Activated CD8-positive, alpha-beta memory T cell treated with anti-CD3 and anti-CD28 coated beads, Interleukin-2, amount 10 ng/mL, durations not matched to agents 7 days and 5 days (primary cell): ENCODE results near the gene HOXC4. TPM values are rescaled to one million over a fixed set of nuclear protein-coding genes. Genes with fewer than 3 reads are reported as not detected.
"Not testable (repeated sequence)": the region's sequence is repeated elsewhere in the genome, so short reads cannot be mapped to it uniquely, and the experiment has no call there.

Experiments used
- ATAC-seq: fragments of 150-1000 bp; cut with Tn5 transposase; one replicate; pipeline ENCODE4 v1.10.0; 2021; ENCODE audit warnings: moderate library complexity
- CTCF ChIA-PET: fragments of 350-600 bp; sonication (Branson Sonifier 250); formaldehyde crosslinking; loops from one replicate; lab custom pipeline; 2021; ENCODE audit warnings: antibody characterized with exemption; lab: Charles Lee
- DNase-seq: peaks from one replicate; pipeline ENCODE4 v3.0.0-alpha.2; 2020
- H3K27ac Mint-ChIP-seq: one replicate; pipeline ENCODE4 v1.8.0; 2021; ENCODE audit warnings: mild to moderate bottlenecking, mixed read lengths
- H3K27me3 Mint-ChIP-seq: one replicate; pipeline ENCODE4 v1.8.0; 2021; ENCODE audit warnings: mixed read lengths
- H3K36me3 Mint-ChIP-seq: one replicate; pipeline ENCODE4 v1.8.0; 2021; ENCODE audit warnings: mild to moderate bottlenecking, mixed read lengths
- H3K4me1 Mint-ChIP-seq: one replicate; pipeline ENCODE4 v1.8.0; 2021; ENCODE audit warnings: mixed read lengths
- H3K4me3 Mint-ChIP-seq: one replicate; pipeline ENCODE4 v1.8.0; 2021; ENCODE audit warnings: mild to moderate bottlenecking, moderate library complexity, mixed read lengths
- H3K9me3 Mint-ChIP-seq: one replicate; pipeline ENCODE4 v1.8.0; 2022; ENCODE audit warnings: low read depth, mixed read lengths
- total RNA-seq, 2 experiments: library from RNA; stranded (reverse); gene quantifications; one replicate each; pipeline ENCODE4 v1.2.3, GENCODE V29; 2021

Gene HOXC4
- total RNA-seq, 2 experiments from 2014 or later, result 1.5 to 1.9 TPM

GRCh38 chr12:54060975-54061778 is 7.5 kb downstream of the HOXC4 start:
- no peaks in the 10 kb centered on the region for H3K4me1 Mint-ChIP-seq
- ATAC-seq (no peak), DNase-seq (no peak)
- H3K9me3 Mint-ChIP-seq, result no peaks in the 10 kb centered on the region
- no peak overlapping the region for H3K4me3 Mint-ChIP-seq
- H3K36me3 Mint-ChIP-seq, result no peaks in the 10 kb centered on the region
- H3K27me3 Mint-ChIP-seq, result peaks cover 82% of the 10 kb centered on the region
- CTCF ChIA-PET, result interaction anchor here (0.8 kb wide), 1 partner anchor 8 kb away, joined by 3 read pairs; no protein-coding TSS in a partner anchor
- H3K27ac Mint-ChIP-seq, result no peak overlapping the region

- no peaks in the 10 kb centered on the region for H3K9me3 Mint-ChIP-seq
These were observed 12.0 kb downstream of the HOXC4 start for GRCh38 chr12:54065677-54066076.

GRCh38 chr12:54066408-54066807 is 12.8 kb downstream of the HOXC4 start:
- no peaks in the 10 kb centered on the region for H3K36me3 Mint-ChIP-seq
- H3K27ac Mint-ChIP-seq, result no peak overlapping the region
- ATAC-seq, result no peak
- H3K4me3 Mint-ChIP-seq, result no peak overlapping the region
- CTCF ChIA-PET, result interaction anchor here (1.6 kb wide), 1 partner anchor 10 kb away, joined by 3 read pairs; no protein-coding TSS in a partner anchor
- no peaks in the 10 kb centered on the region for H3K4me1 Mint-ChIP-seq
- no peaks in the 10 kb centered on the region for H3K9me3 Mint-ChIP-seq
- no peak for DNase-seq
- peaks cover 65% of the 10 kb centered on the region for H3K27me3 Mint-ChIP-seq

More at GRCh38 chr12:54065677-54066076, 12.0 kb downstream of the HOXC4 start:
- no peaks in the 10 kb centered on the region for H3K36me3 Mint-ChIP-seq
- CTCF ChIA-PET, result interaction anchor here (0.7 to 0.9 kb wide), 2 partner anchors 10 to 142 kb away, joined by 3 read pairs; no protein-coding TSS in a partner anchor
- no peak for DNase-seq
- H3K27me3 Mint-ChIP-seq, result peaks cover 65% of the 10 kb centered on the region
- no peaks in the 10 kb centered on the region for H3K4me1 Mint-ChIP-seq
- H3K4me3 Mint-ChIP-seq, result no peak overlapping the region
- no peak overlapping the region for H3K27ac Mint-ChIP-seq
- no peak for ATAC-seq

GRCh38 chr12:54068418-54069070 is 14.9 kb downstream of the HOXC4 start:
- CTCF ChIA-PET, result no interaction called here
- Mint-ChIP-seq H3K27me3 (peaks cover 58% of the 10 kb centered on the region), H3K36me3 (no peaks in the 10 kb centered on the region), H3K4me1 (no peaks in the 10 kb centered on the region), H3K27ac (no peak overlapping the region), H3K4me3 (no peak overlapping the region), H3K9me3 (no peaks in the 10 kb centered on the region)
- ATAC-seq, result no peak
- DNase-seq, result no peak

GRCh38 chr12:54071942-54072341 is 18.3 kb downstream of the HOXC4 start:
- Mint-ChIP-seq H3K4me1 (no peaks in the 10 kb centered on the region), H3K36me3 (no peaks in the 10 kb centered on the region), H3K9me3 (no peaks in the 10 kb centered on the region), H3K27ac (no peak overlapping the region), H3K27me3 (peaks cover 38% of the 10 kb centered on the region), H3K4me3 (no peak overlapping the region)
- CTCF ChIA-PET, result interaction anchor here (1.1 to 1.4 kb wide), 2 partner anchors 19 to 120 kb away, joined by 3 read pairs; partner anchors contain the start of gene HOXC4
- ATAC-seq (no peak), DNase-seq (no peak)

- Mint-ChIP-seq H3K4me1 (no peaks in the 10 kb centered on the region), H3K4me3 (no peak overlapping the region), H3K9me3 (no peaks in the 10 kb centered on the region), H3K36me3 (no peaks in the 10 kb centered on the region), H3K27me3 (peaks cover 31% of the 10 kb centered on the region), H3K27ac (no peak overlapping the region)
- DNase-seq (no peak), ATAC-seq (no peak)
- CTCF ChIA-PET, result no interaction called here
These were observed 20.7 kb downstream of the HOXC4 start for GRCh38 chr12:54074308-54074707.

GRCh38 chr12:54075409-54075808 is 21.8 kb downstream of the HOXC4 start:
- no peak overlapping the region for H3K4me3 Mint-ChIP-seq
- CTCF ChIA-PET, result interaction anchor here (1.0 to 1.1 kb wide), 2 partner anchors 10 to 43 kb away, joined by 3 read pairs; partner anchors contain the start of gene HOXC5
- H3K4me1 Mint-ChIP-seq, result peaks cover 2% of the 10 kb centered on the region
- ATAC-seq (no peak), DNase-seq (no peak)
- no peaks in the 10 kb centered on the region for H3K9me3 Mint-ChIP-seq
- H3K27ac Mint-ChIP-seq, result no peak overlapping the region
- no peaks in the 10 kb centered on the region for H3K36me3 Mint-ChIP-seq
- H3K27me3 Mint-ChIP-seq, result peaks cover 24% of the 10 kb centered on the region

- Mint-ChIP-seq H3K27me3 (peaks cover 18% of the 10 kb centered on the region), H3K36me3 (no peaks in the 10 kb centered on the region), H3K4me3 (no peak overlapping the region), H3K9me3 (no peaks in the 10 kb centered on the region), H3K27ac (no peak overlapping the region), H3K4me1 (peaks cover 6% of the 10 kb centered on the region)
- CTCF ChIA-PET, result interaction anchor here (1.0 to 1.1 kb wide), 2 partner anchors 10 to 43 kb away, joined by 3 read pairs; partner anchors contain the start of gene HOXC5
- ATAC-seq, result no peak
- DNase-seq, result no peak
These were observed 22.3 kb downstream of the HOXC4 start for GRCh38 chr12:54075974-54076373.

- DNase-seq, ATAC-seq, H3K9me3 Mint-ChIP-seq, H3K27ac Mint-ChIP-seq, H3K4me3 Mint-ChIP-seq, CTCF ChIA-PET, H3K27me3 Mint-ChIP-seq, H3K36me3 Mint-ChIP-seq: not testable (repeated sequence)
- peaks cover 12% of the 10 kb centered on the region for H3K4me1 Mint-ChIP-seq
These were observed 24.2 kb downstream of the HOXC4 start for GRCh38 chr12:54077843-54078242.

GRCh38 chr12:54079115-54079514 is 25.5 kb downstream of the HOXC4 start:
- ATAC-seq, H3K4me3 Mint-ChIP-seq, CTCF ChIA-PET, H3K9me3 Mint-ChIP-seq, H3K27ac Mint-ChIP-seq, H3K27me3 Mint-ChIP-seq, DNase-seq, H3K36me3 Mint-ChIP-seq: not testable (repeated sequence)
- H3K4me1 Mint-ChIP-seq, result peaks cover 18% of the 10 kb centered on the region

- H3K27ac Mint-ChIP-seq, H3K9me3 Mint-ChIP-seq, ATAC-seq, H3K36me3 Mint-ChIP-seq, DNase-seq, CTCF ChIA-PET: not testable (repeated sequence)
- H3K4me1 Mint-ChIP-seq, result peaks cover 18% of the 10 kb centered on the region
- H3K4me3 Mint-ChIP-seq, result peak overlapping the region; percentile 79
- peaks cover 10% of the 10 kb centered on the region for H3K27me3 Mint-ChIP-seq
These were observed 26.6 kb downstream of the HOXC4 start for GRCh38 chr12:54080008-54080924.

GRCh38 chr12:54081053-54081514 is 27.4 kb downstream of the HOXC4 start:
- ATAC-seq, H3K9me3 Mint-ChIP-seq, H3K36me3 Mint-ChIP-seq, CTCF ChIA-PET: not testable (repeated sequence)
- peak overlapping the region; percentile 79 for H3K4me3 Mint-ChIP-seq
- DNase-seq, result peak; percentile 51
- peak overlapping the region; percentile 94 for H3K27ac Mint-ChIP-seq
- H3K27me3 Mint-ChIP-seq, result peaks cover 14% of the 10 kb centered on the region
- peaks cover 18% of the 10 kb centered on the region for H3K4me1 Mint-ChIP-seq
